ENCODE data around the gene RND1. TPM values are rescaled to one million over a fixed set of nuclear protein-coding genes. Genes with fewer than 3 reads are reported as not detected.
"Not testable (repeated sequence)": the region's sequence is repeated elsewhere in the genome, so short reads cannot be mapped to it uniquely, and the experiment has no call there.

Gene RND1
- 1 to 10 TPM in 1 of 4 donors, under 1 TPM in 1, not detected in 2; 0.49 to 1.2 TPM for total RNA-seq

DNA sequence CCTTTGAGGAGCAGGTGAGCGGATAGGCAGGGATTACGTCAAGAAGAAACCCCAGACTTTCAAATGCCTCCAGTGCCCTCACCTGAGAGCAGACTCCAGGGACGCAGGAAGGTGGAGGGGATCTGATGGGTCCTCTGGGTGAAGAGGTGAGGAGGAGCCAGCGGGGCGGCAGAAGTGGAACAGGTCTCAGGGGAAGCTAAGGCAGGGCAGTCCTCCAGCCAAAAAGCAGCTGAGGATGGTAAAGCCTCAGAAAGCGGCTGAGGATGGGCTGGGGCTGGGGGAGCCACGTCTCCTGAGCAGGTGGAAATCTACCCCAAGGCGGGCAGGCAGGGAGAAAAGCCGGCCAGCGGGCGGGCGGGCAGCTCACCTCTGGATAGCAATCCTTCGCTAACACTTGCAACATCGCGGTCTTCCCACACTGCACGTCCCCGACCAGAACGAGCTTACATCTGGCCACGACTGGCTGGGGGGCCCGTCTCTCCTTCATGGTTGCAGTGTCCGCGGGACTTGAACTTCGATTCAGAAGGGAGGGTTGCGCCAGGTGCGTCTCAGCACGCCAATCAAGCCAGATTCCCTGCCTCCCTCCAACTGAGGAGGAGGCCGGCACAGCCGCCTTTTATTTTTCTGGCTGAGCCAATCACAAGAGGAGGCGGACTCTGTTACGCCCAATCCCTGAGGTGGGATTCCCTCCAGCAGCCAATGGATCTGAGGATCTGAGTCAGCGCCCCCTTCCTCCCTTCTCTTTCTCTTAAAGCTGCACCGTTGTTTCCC is at the start of gene RND1:
Gene RND1 (minus strand): TSS at position 590 of the 771 bp plus-strand sequence. CDS start 103 bp downstream, at position 487.
- H3K4me3 ChIP-seq (ENCODE audit: low read depth, poor library complexity, severe bottlenecking) = peak within 1 kb of the TSS; percentile 20
- 2 to 3% methylated on average over 24 to 32 of the region's 32 CpGs for WGBS, 2 donors
- TF ChIP-seq POLR2A (IDR thresholded peaks at IDR 0.05) = peak in 1 of 2 donors; percentile 18
- TF ChIP-seq, protein P1, sequence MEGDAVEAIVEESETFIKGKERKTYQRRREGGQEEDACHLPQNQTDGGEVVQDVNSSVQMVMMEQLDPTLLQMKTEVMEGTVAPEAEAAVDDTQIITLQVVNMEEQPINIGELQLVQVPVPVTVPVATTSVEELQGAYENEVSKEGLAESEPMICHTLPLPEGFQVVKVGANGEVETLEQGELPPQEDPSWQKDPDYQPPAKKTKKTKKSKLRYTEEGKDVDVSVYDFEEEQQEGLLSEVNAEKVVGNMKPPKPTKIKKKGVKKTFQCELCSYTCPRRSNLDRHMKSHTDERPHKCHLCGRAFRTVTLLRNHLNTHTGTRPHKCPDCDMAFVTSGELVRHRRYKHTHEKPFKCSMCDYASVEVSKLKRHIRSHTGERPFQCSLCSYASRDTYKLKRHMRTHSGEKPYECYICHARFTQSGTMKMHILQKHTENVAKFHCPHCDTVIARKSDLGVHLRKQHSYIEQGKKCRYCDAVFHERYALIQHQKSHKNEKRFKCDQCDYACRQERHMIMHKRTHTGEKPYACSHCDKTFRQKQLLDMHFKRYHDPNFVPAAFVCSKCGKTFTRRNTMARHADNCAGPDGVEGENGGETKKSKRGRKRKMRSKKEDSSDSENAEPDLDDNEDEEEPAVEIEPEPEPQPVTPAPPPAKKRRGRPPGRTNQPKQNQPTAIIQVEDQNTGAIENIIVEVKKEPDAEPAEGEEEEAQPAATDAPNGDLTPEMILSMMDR (IDR thresholded peaks at IDR 0.05) = no peak
- peak; percentile 92 to 97 for DNase-seq (ENCODE audit: low spot score in 2 of 2)
- intact Hi-C loops (cut with DNase I; ENCODE audit: low total_unique reads) = no loop called here

DNA sequence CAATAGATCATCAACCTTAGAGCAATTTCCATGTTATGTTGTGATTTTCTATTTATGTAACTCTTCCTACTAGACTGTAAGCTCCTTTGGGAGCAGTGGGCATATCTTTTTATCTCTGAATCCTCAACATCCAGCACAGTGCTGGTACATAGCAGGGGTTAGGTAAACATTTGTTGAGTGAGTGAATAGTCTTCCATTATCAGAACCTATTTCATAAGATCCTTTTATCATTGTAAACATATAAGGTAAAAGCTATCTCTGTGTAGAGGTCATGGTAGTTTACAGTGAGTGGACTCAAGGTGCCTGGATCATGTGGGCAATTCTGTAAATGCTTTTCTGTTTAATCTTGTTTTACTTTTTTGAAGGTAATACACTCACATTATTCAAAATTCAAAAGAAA is 44.5 kb upstream of the RND1 start:
- no peak for DNase-seq (ENCODE audit: low spot score in 2 of 2)
- TF ChIP-seq, protein P1 (IDR thresholded peaks at IDR 0.05) = no peak
- no peak for TF ChIP-seq POLR2A (IDR thresholded peaks at IDR 0.05)
- H3K4me3 ChIP-seq (ENCODE audit: low read depth, poor library complexity, severe bottlenecking) = no peak overlapping the region
- intact Hi-C loops (cut with DNase I; ENCODE audit: low total_unique reads) = no loop called here

DNA sequence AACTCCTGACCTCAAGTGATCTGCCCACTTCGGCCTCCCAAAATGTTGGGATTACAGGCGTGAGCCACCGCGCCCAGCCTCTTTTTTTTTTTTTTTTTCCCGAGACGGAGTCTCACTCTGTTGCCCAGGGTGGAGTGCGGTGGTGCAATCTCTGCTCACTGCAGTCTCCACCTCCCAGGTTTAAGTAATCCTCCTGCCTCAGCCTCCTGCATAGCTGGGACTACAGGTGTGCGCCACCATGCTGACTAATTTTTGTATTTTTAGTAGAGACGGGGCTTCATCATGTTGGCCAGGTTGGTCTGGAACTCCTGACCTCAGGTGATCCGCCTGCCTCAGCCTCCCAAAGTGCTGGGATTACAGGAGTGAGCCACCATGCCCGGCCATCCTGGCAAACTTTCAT is 44.0 kb upstream of the RND1 start:
- WGBS, 2 donors = 86 to 89% methylated on average over 11 of the region's 11 CpGs

DNA sequence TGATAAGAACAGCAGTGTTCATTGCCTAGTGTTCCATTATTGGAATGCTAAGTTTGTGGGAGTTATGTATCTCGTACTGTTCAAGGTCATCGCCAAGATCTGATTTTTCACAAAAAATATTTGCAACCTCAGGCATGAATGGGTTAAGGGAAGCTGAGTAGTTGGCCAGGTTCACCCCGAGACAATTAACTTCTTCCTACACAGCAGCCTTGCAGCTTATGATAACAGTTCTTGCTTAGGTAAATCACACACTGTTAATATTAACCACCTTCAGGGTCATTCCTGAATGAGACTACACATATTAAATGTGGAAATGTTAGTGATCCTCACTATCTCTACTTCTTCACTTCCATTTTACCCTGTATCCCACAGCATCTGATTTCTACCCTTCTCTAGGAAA is 41.6 kb upstream of the RND1 start:
- no peak for DNase-seq (ENCODE audit: low spot score in 2 of 2)
- intact Hi-C loops (cut with DNase I; ENCODE audit: low total_unique reads) = no loop called here
- TF ChIP-seq, protein P1 (IDR thresholded peaks at IDR 0.05) = no peak
- TF ChIP-seq POLR2A (IDR thresholded peaks at IDR 0.05) = no peak
- no peak overlapping the region for H3K4me3 ChIP-seq (ENCODE audit: low read depth, poor library complexity, severe bottlenecking)
- WGBS, 2 donors = 54 to 58% methylated on average over 3 of the region's 3 CpGs

More for the DNA sequence above, 44.0 kb upstream of the RND1 start:
- DNase-seq (ENCODE audit: low spot score in 2 of 2); H3K4me3 ChIP-seq (ENCODE audit: low read depth, poor library complexity, severe bottlenecking); intact Hi-C loops (cut with DNase I; ENCODE audit: low total_unique reads): not testable (repeated sequence)

DNA sequence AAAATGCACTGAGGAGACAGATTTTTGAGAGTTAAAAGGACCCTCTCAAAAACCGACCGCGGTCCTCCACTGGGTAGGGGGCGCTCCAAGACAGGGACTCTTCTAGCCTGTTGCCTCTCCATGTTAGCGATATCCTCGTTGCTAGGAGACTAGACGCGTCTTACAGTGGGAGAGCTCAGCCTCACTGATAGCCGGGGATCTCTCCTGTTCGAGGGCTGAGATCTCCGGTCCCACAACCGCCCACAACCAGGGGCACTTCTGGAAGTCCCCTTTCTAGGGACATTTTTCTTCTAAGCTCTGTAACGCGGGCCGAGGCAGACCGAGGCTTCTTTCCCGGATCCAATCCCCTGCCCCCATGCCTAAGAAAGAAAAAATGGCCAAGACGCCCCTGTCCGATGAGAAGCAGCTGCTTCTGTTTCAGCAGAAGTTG is 38.3 kb upstream of the RND1 start:
- intact Hi-C loops (cut with DNase I; ENCODE audit: low total_unique reads) = no loop called here
- no peak overlapping the region for H3K4me3 ChIP-seq (ENCODE audit: low read depth, poor library complexity, severe bottlenecking)
- DNase-seq (ENCODE audit: low spot score in 2 of 2) = peak; percentile 58 to 91
- WGBS, 2 donors = 2 to 4% methylated on average over 19 of the region's 19 CpGs
- TF ChIP-seq POLR2A (IDR thresholded peaks at IDR 0.05) = no peak
- TF ChIP-seq, protein P1 (IDR thresholded peaks at IDR 0.05) = no peak

DNA sequence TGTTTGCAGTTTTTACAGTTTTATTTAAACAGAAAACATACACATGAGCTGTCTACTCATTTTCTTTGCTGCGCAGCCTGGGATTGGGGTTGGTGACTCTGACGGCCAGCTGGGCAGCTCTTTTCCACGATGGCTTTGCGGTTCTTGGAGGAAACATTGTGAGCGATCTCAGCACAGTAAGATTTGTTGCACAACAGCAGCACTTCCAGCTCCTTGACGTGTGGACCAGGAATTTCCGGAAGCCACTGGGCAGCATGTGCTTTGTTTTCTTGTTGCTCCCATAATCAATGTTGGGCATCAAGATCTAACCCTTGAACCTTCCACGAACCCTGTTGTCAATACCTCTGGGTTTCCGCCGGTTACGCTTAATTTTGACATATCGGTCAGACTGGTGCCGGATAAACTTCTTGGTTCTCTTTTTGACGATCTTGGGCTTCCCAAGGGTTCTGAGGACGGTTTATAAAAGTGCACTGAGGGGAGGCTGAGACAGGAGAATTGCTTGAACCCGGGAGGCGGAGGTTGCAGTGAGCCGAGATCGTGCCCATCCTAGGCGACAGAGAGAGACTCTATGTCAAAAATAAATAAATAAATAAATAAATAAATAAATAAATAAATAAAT is 37.8 kb upstream of the RND1 start:
- intact Hi-C loops (cut with DNase I; ENCODE audit: low total_unique reads) = no loop called here
- no peak overlapping the region for H3K4me3 ChIP-seq (ENCODE audit: low read depth, poor library complexity, severe bottlenecking)
- 71 to 74% methylated on average over 20 of the region's 20 CpGs for WGBS, 2 donors

More for the DNA sequence above, 37.8 kb upstream of the RND1 start:
- TF ChIP-seq, protein P1 (IDR thresholded peaks at IDR 0.05) = no peak
- TF ChIP-seq POLR2A (IDR thresholded peaks at IDR 0.05) = no peak
- no peak for DNase-seq (ENCODE audit: low spot score in 2 of 2)

All from lower leg skin (tissue), 4 donors.